H1 (cell line): Measurements from ENCODE around the gene CFAP100. TPM values are rescaled to one million over a fixed set of nuclear protein-coding genes. Genes with fewer than 3 reads are reported as not detected.

Experiments
- CTCF ChIA-PET: fragments of 300-600 bp; sonication (Branson Sonifier 250); formaldehyde crosslinking; loops from one replicate; lab custom pipeline; 2021; ENCODE audit not compliant: partially characterized antibody; lab: Charles Lee
- POLR2A ChIA-PET: fragments of 300-600 bp; sonication (Branson Sonifier 250); formaldehyde crosslinking; loops from one replicate; lab custom pipeline; 2021; ENCODE audit warnings: inconsistent platforms; ENCODE audit not compliant: partially characterized antibody; lab: Charles Lee
- DNase-seq, 2 experiments: peaks; one replicate each; pipeline versions ENCODE4 v3.0.0 to v3.0.0-alpha.2; 2010 to 2022; ENCODE audit warnings: low spot score in 2 of 2, low read depth in 1 of 2, mixed read lengths in 1 of 2
- FAIRE-seq: peaks from 2 replicates; lab custom pipeline; 2011; peaks lifted over from hg19 to GRCh38; lab: Jason Lieb, UNC
- H2AFZ ChIP-seq: 2 replicates; pipeline ENCODE4 v1.8.1; 2012; ENCODE audit warnings: low read length, inconsistent platforms
- H2AK5ac ChIP-seq: 2 replicates; pipeline ENCODE4 v1.6.1; 2013; ENCODE audit warnings: low read depth, low read length
- H2BK120ac ChIP-seq: replicated peaks from 2 replicates; pipeline ENCODE3; 2013; ENCODE audit warnings: low read depth, low read length, inconsistent platforms
- H2BK12ac ChIP-seq: 2 replicates; pipeline ENCODE4 v1.6.1; 2013; ENCODE audit warnings: low read depth, low read length
- H2BK15ac ChIP-seq: 2 replicates; pipeline ENCODE4 v1.6.1; 2013; ENCODE audit warnings: low read length
- H2BK20ac ChIP-seq: 2 replicates; pipeline ENCODE4 v1.6.1; 2013; ENCODE audit warnings: low read length
- H2BK5ac ChIP-seq: 2 replicates; pipeline ENCODE4 v1.6.1; 2013; ENCODE audit warnings: low read depth, low read length
- H3K14ac ChIP-seq: 2 replicates; pipeline ENCODE4 v1.6.1; 2013; ENCODE audit warnings: inconsistent platforms; ENCODE audit not compliant: insufficient read length
- H3K18ac ChIP-seq: 2 replicates; pipeline ENCODE4 v1.6.1; 2013; ENCODE audit warnings: low read length; ENCODE audit errors: extremely low read depth
- H3K23ac ChIP-seq: 2 replicates; pipeline ENCODE4 v1.6.1; 2013; ENCODE audit warnings: inconsistent platforms; ENCODE audit not compliant: insufficient read length
- H3K23me2 ChIP-seq: 2 replicates; pipeline ENCODE4 v1.6.1; 2013; ENCODE audit warnings: low read depth, low read length
- H3K27ac ChIP-seq: 2 replicates; pipeline ENCODE4 v1.6.1; 2011; ENCODE audit warnings: low read depth, low read length, inconsistent platforms
- H3K27me3 ChIP-seq, 4 experiments: replicated peaks in 1 of 4; 1 replicate in 1 of 4; 2 replicates in 3 of 4; pipeline versions ENCODE4 v1.6.1 to v1.8.1; 2011 to 2013; ENCODE audit warnings: low read length in 3 of 4, mild to moderate bottlenecking in 3 of 4, inconsistent platforms in 2 of 4, mixed read lengths in 2 of 4, moderate library complexity in 1 of 4; ENCODE audit not compliant: control insufficient read depth in 3 of 4, insufficient read depth in 3 of 4; ENCODE audit errors: extremely low read depth in 1 of 4
- H3K36me3 ChIP-seq, 4 experiments: 2 replicates each; pipeline versions ENCODE4 v1.6.1 to v1.8.1; 2011 to 2013; ENCODE audit warnings: mild to moderate bottlenecking in 4 of 4, low read length in 3 of 4, moderate library complexity in 2 of 4, control low read depth in 1 of 4, inconsistent platforms in 1 of 4; ENCODE audit not compliant: insufficient read depth in 4 of 4, control insufficient read depth in 2 of 4
- H3K4ac ChIP-seq: replicated peaks from 2 replicates; pipeline ENCODE3; 2013; ENCODE audit warnings: low read length, low read depth, mixed read lengths, inconsistent platforms; ENCODE audit not compliant: insufficient read length
- H3K4me1 ChIP-seq, 4 experiments: replicated peaks in 1 of 4; 1 replicate in 1 of 4; 2 replicates in 3 of 4; pipeline versions ENCODE4 v1.6.1 to v1.8.1; 2011 to 2013; ENCODE audit warnings: low read length in 3 of 4, inconsistent platforms in 2 of 4, mixed read lengths in 1 of 4; ENCODE audit not compliant: insufficient read depth in 4 of 4, control insufficient read depth in 3 of 4
- H3K4me2 ChIP-seq, 2 experiments: 2 replicates each; pipeline versions ENCODE4 v1.6.1 to v1.8.1; 2011 to 2013; ENCODE audit warnings: low read depth in 2 of 2, low read length in 2 of 2, control low read depth in 1 of 2, inconsistent platforms in 1 of 2, mild to moderate bottlenecking in 1 of 2; ENCODE audit not compliant: insufficient read depth in 1 of 2
- H3K4me3 ChIP-seq, 4 experiments: fragments of 200-600, 300-600 bp in 1 of 4; sonication (generic), shearing (Covaris generic), sonication (Bioruptor Twin) in 1 of 4; 2 replicates each; pipeline versions ENCODE4 v1.5.1 to v1.8.1; 2011 to 2016; ENCODE audit warnings: low read length in 4 of 4, low read depth in 3 of 4, control low read depth in 2 of 4, inconsistent platforms in 2 of 4, mild to moderate bottlenecking in 2 of 4, mixed read lengths in 1 of 4, moderate library complexity in 1 of 4; ENCODE audit not compliant: insufficient read depth in 2 of 4; ENCODE audit errors: extremely low read depth in 1 of 4
- H3K56ac ChIP-seq: replicated peaks from 2 replicates; pipeline ENCODE3; 2013; ENCODE audit warnings: low read depth, mild to moderate bottlenecking, mixed read lengths, low read length, inconsistent platforms; ENCODE audit not compliant: insufficient read length
- H3K79me1 ChIP-seq: 2 replicates; pipeline ENCODE4 v1.6.1; 2013; ENCODE audit warnings: low read depth, low read length, control low read depth
- H3K79me2 ChIP-seq, 2 experiments: 2 replicates each; pipeline versions ENCODE4 v1.6.1 to v1.8.1; 2012 to 2013; ENCODE audit warnings: low read length in 2 of 2, mild to moderate bottlenecking in 2 of 2, inconsistent platforms in 1 of 2; ENCODE audit not compliant: insufficient read depth in 2 of 2, control insufficient read depth in 1 of 2
- H3K9ac ChIP-seq, 4 experiments: replicated peaks in 1 of 4; 1 replicate in 1 of 4; 2 replicates in 3 of 4; pipeline versions ENCODE4 v1.6.1 to v1.8.1; 2011 to 2013; ENCODE audit warnings: low read depth in 3 of 4, low read length in 3 of 4, control low read depth in 2 of 4, mild to moderate bottlenecking in 2 of 4, moderate library complexity in 2 of 4, inconsistent platforms in 1 of 4; ENCODE audit errors: extremely low read depth in 1 of 4
- H3K9me3 ChIP-seq, 2 experiments: 2 replicates each; pipeline versions ENCODE4 v1.6.1 to v1.8.1; 2012 to 2013; ENCODE audit warnings: mild to moderate bottlenecking in 2 of 2, moderate library complexity in 2 of 2, control low read depth in 1 of 2, inconsistent platforms in 1 of 2, low read depth in 1 of 2, low read length in 1 of 2, mixed read lengths in 1 of 2; ENCODE audit not compliant: insufficient read depth in 2 of 2
- H4K20me1 ChIP-seq, 2 experiments: replicated peaks in 1 of 2; 2 replicates each; pipeline versions ENCODE3 to v1.8.1; 2011 to 2013; ENCODE audit warnings: inconsistent platforms in 2 of 2, low read length in 2 of 2, mild to moderate bottlenecking in 1 of 2; ENCODE audit not compliant: insufficient read depth in 2 of 2, control insufficient read depth in 1 of 2
- H4K5ac ChIP-seq: 2 replicates; pipeline ENCODE4 v1.6.1; 2013; ENCODE audit warnings: low read length, low read depth, mixed read lengths, inconsistent platforms; ENCODE audit not compliant: insufficient read length
- H4K8ac ChIP-seq: 2 replicates; pipeline ENCODE4 v1.8.0; 2013; ENCODE audit warnings: mild to moderate bottlenecking, moderate library complexity, low read length, inconsistent platforms; ENCODE audit not compliant: insufficient read depth; ENCODE audit errors: extremely low read depth
- H4K91ac ChIP-seq: replicated peaks from 2 replicates; pipeline ENCODE3; 2013; ENCODE audit warnings: low read length, mixed read lengths, inconsistent platforms; ENCODE audit not compliant: insufficient read length
- ASH2L ChIP-seq: fragments of 200-600, 300-600 bp; sonication (generic); IDR thresholded peaks from one replicate; pipeline ENCODE4 v1.7.1; 2017; ENCODE audit warnings: low read length
- CHD1 ChIP-seq: IDR thresholded peaks from 2 replicates; pipeline ENCODE4 v1.6.1; 2012; ENCODE audit warnings: low read depth, low read length, improper control_type of control experiment
- GABPA ChIP-seq: IDR thresholded peaks from 2 replicates; pipeline ENCODE4 v1.6.1; 2011; ENCODE audit warnings: mild to moderate bottlenecking, low read length, moderate library complexity, borderline replicate concordance; ENCODE audit not compliant: insufficient read depth
- HDAC6 ChIP-seq: IDR thresholded peaks from one replicate; pipeline ENCODE4 v1.7.1; 2012; ENCODE audit warnings: low read depth, mild to moderate bottlenecking, inconsistent platforms, low read length, moderate library complexity
- TBP ChIP-seq: IDR thresholded peaks from 2 replicates; pipeline ENCODE4 v1.6.1; 2011; ENCODE audit warnings: low read depth, low read length, improper control_type of control experiment
- WGBS, 2 experiments: shearing (Covaris generic) in 1 of 2; methylation state at CpG; one replicate each; pipeline versions ENCODE4 v1.1.6 to v1.1.7; 2013 to 2015; ENCODE audit warnings: low lambda C conversion rate in 2 of 2, mixed read lengths in 2 of 2, inconsistent platforms in 1 of 2, low coverage in 1 of 2, missing lambda C conversion rate in 1 of 2; ENCODE audit not compliant: insufficient replicate concordance in 2 of 2, insufficient coverage in 1 of 2, insufficient read length in 1 of 2; ENCODE audit errors: extremely low coverage in 1 of 2, missing lambda C conversion rate in 1 of 2; 5-methylcytosine and 5-hydroxymethylcytosine counted together
- polyA plus RNA-seq, 7 experiments: library from polyadenylated mRNA; depleted of rRNA in 3 of 7; stranded (reverse) in 5 of 7; unstranded in 2 of 7; fragments of >200 nt in 5 of 7; fragments of 200-250 nt in 2 of 7; gene quantifications; 1 replicate in 5 of 7; 2 replicates in 1 of 7; 4 replicates in 1 of 7; pipeline versions ENCODE4 v1.2.1 to v1.2.3, GENCODE V29; 2011 to 2013; ENCODE audit warnings: missing spikeins in 2 of 7, mixed read lengths in 2 of 7
- total RNA-seq: library from RNA; stranded (reverse); fragmentation: NEBNext Ultra II Directional; extraction: Animal tissue kit (Norgen Biotek cat#: 25700); gene quantifications from 2 replicates; pipeline ENCODE4 v1.2.1, GENCODE V29; 2021
- TF ChIP-seq, protein P1 (sequence below): IDR thresholded peaks from 2 replicates; pipeline ENCODE4 v1.6.1; 2012; ENCODE audit warnings: inconsistent platforms

Gene CFAP100
- total and polyA plus RNA-seq, 2 of the 8 experiments (the other 6 are each of a cell fraction or from before 2014, with no cell fraction given): 0.17 TPM; not detected in 1

DNA sequence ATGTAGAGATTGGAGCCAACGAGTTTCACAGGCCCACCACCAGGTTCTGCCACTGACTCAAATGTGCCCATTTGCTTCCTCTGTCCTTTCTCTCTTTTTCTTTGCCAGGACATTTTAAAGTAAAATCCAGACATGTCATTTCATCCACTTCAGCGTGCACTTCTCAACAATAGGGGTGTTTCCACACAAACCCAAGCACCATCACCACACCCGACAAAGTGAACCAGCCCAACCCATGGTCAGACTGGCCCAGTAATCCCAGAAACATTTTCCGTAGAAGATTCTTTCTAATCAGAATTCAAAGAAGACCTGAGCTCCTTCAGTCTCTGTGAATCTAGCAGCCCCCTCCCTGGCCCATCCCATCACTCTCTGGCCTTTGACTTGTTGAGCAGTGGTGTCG, 13.4 kb downstream of the CFAP100 start:
- Histone ChIP-seq H3K36me3 (no peaks in the 10 kb centered on the region), H2BK12ac (no peak overlapping the region), H3K23ac (no peak overlapping the region), H2BK5ac (no peak overlapping the region), H3K4me2 (no peak overlapping the region), H3K27me3 (0 out of 7 replicates have a peak, but pooled peaks cover 0 to 1% (median 0%) of the 10 kb centered on the region in 4 experiments), H3K18ac (no peak overlapping the region), H2BK120ac (no peak overlapping the region), H2BK15ac (no peak overlapping the region), H3K79me2 (no peaks in the 10 kb centered on the region), H3K27ac (no peak overlapping the region), H3K4ac (no peak overlapping the region), H4K91ac (no peak overlapping the region), H4K5ac (no peak overlapping the region), H4K8ac (no peak overlapping the region), H3K79me1 (no peaks in the 10 kb centered on the region), H2AK5ac (no peak overlapping the region), H2BK20ac (no peak overlapping the region), H3K9ac (no peak overlapping the region), H2AFZ (no peak overlapping the region), H4K20me1 (no peaks in the 10 kb centered on the region), H3K4me3 (no peak overlapping the region), H3K56ac (no peak overlapping the region), H3K9me3 (no peaks in the 10 kb centered on the region), H3K4me1 (peaks cover 0 to 6% (median 5%) of the 10 kb centered on the region in 4 experiments; a peak in 3 of 7 replicates), H3K23me2 (no peaks in the 10 kb centered on the region), H3K14ac (no peak overlapping the region)
- TF ChIP-seq CHD1 (no peak), ASH2L (no peak), HDAC6 (no peak), GABPA (no peak), TBP (no peak)
- TF ChIP-seq, protein P1, sequence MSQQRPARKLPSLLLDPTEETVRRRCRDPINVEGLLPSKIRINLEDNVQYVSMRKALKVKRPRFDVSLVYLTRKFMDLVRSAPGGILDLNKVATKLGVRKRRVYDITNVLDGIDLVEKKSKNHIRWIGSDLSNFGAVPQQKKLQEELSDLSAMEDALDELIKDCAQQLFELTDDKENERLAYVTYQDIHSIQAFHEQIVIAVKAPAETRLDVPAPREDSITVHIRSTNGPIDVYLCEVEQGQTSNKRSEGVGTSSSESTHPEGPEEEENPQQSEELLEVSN: no peak
- FAIRE-seq (no peak), DNase-seq (no peak)
- ChIA-PET POLR2A (interaction anchor here (1.6 kb wide), 1 partner anchor 14 kb away, joined by 4 read pairs; no protein-coding TSS in a partner anchor), CTCF (interaction anchor here (1.0 to 1.6 kb wide), 2 partner anchors 16 to 61 kb away, joined by 3 read pairs; no protein-coding TSS in a partner anchor)
- WGBS, 2 experiments: 88% methylated on average over 5 of the region's 5 CpGs; no CpG with 5 or more reads in 1 of the 2 experiments
